ENCODE measurements around the gene ZBTB21.

- TF ChIP-seq, protein P1, sequence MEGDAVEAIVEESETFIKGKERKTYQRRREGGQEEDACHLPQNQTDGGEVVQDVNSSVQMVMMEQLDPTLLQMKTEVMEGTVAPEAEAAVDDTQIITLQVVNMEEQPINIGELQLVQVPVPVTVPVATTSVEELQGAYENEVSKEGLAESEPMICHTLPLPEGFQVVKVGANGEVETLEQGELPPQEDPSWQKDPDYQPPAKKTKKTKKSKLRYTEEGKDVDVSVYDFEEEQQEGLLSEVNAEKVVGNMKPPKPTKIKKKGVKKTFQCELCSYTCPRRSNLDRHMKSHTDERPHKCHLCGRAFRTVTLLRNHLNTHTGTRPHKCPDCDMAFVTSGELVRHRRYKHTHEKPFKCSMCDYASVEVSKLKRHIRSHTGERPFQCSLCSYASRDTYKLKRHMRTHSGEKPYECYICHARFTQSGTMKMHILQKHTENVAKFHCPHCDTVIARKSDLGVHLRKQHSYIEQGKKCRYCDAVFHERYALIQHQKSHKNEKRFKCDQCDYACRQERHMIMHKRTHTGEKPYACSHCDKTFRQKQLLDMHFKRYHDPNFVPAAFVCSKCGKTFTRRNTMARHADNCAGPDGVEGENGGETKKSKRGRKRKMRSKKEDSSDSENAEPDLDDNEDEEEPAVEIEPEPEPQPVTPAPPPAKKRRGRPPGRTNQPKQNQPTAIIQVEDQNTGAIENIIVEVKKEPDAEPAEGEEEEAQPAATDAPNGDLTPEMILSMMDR (conservative IDR thresholded peaks at IDR 0.05 in 1 of 2, IDR thresholded peaks at IDR 0.05 in 1 of 2; ENCODE audit: low read depth in 1 of 2, low read length in 2 of 2) = no peak
- TF ChIP-seq EZH2 (IDR thresholded peaks at IDR 0.05; ENCODE audit: low read length, missing control alignments) = no peak
Observed at GRCh38 chr21:41966872-41967621, 43.1 kb downstream of the ZBTB21 start.
